ENCODE measurements around the gene RUVBL2. TPM values are rescaled to one million over a fixed set of nuclear protein-coding genes. Genes with fewer than 3 reads are reported as not detected.

Gene RUVBL2
- total RNA-seq, 1 donor, result 119 TPM

GRCh38 chr19:48959341-48960239, 34.1 kb upstream of the RUVBL2 start:
- no peak overlapping the region for H3K4me3 ChIP-seq (ENCODE audit: low read depth, low read length)
- TF ChIP-seq, protein P1, sequence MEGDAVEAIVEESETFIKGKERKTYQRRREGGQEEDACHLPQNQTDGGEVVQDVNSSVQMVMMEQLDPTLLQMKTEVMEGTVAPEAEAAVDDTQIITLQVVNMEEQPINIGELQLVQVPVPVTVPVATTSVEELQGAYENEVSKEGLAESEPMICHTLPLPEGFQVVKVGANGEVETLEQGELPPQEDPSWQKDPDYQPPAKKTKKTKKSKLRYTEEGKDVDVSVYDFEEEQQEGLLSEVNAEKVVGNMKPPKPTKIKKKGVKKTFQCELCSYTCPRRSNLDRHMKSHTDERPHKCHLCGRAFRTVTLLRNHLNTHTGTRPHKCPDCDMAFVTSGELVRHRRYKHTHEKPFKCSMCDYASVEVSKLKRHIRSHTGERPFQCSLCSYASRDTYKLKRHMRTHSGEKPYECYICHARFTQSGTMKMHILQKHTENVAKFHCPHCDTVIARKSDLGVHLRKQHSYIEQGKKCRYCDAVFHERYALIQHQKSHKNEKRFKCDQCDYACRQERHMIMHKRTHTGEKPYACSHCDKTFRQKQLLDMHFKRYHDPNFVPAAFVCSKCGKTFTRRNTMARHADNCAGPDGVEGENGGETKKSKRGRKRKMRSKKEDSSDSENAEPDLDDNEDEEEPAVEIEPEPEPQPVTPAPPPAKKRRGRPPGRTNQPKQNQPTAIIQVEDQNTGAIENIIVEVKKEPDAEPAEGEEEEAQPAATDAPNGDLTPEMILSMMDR (IDR thresholded peaks at IDR 0.05; ENCODE audit: insufficient read depth, low read length), result no peak
- DNase-seq (ENCODE audit: low read depth), result no peak

DNA sequence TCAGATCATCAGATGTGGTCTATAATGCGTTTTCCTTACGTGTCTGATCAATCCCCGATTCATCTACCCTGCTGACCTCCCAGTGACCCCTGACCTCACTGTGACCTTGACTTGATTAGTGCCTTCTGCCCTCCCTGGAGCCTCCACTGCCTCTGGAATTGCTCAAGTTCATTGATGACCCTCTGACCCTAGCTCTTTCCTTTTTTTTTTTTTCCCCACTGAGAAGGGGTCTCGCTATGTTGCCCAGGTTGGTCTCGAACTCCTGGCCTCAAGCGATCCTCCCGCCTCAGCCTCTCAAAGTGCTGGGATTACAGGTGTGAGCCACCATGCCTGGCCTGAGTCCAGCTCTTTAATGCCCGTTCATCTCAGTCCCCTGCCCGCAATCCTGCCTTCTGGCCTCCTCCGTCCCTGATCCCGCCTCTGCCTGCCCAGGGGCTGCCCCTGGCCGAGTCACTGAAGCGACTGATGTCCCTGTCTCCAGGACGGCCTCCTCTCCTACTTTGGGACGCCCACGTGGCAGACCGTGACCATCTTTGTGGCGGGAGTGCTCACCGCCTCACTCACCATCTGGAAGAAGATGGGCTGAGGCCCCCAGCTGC, 32.5 kb upstream of the RUVBL2 start:
- H3K4me3 ChIP-seq (ENCODE audit: low read depth, low read length), result no peak overlapping the region
- TF ChIP-seq, protein P1 (IDR thresholded peaks at IDR 0.05; ENCODE audit: insufficient read depth, low read length), result no peak
- DNase-seq (ENCODE audit: low read depth), result no peak

DNA sequence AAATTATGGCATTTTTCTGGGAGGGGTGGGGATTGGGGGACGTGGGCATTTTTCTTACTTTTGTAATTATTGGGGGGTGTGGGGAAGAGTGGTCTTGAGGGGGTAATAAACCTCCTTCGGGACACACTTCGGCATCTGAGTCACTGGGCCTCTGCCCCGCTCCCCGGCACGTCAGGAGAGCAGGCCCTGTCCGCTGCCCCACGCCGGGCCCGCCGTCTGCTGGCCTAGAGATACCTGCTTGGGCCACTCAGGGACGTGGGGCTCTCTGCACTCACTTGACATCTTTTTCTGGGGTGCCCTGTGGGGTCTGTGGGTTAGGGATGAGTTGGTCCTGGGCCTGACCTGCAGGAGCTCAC, 32.0 kb upstream of the RUVBL2 start:
- H3K4me3 ChIP-seq (ENCODE audit: low read depth, low read length), result no peak overlapping the region
- DNase-seq (ENCODE audit: low read depth), result no peak
- TF ChIP-seq, protein P1 (IDR thresholded peaks at IDR 0.05; ENCODE audit: insufficient read depth, low read length), result no peak

DNA sequence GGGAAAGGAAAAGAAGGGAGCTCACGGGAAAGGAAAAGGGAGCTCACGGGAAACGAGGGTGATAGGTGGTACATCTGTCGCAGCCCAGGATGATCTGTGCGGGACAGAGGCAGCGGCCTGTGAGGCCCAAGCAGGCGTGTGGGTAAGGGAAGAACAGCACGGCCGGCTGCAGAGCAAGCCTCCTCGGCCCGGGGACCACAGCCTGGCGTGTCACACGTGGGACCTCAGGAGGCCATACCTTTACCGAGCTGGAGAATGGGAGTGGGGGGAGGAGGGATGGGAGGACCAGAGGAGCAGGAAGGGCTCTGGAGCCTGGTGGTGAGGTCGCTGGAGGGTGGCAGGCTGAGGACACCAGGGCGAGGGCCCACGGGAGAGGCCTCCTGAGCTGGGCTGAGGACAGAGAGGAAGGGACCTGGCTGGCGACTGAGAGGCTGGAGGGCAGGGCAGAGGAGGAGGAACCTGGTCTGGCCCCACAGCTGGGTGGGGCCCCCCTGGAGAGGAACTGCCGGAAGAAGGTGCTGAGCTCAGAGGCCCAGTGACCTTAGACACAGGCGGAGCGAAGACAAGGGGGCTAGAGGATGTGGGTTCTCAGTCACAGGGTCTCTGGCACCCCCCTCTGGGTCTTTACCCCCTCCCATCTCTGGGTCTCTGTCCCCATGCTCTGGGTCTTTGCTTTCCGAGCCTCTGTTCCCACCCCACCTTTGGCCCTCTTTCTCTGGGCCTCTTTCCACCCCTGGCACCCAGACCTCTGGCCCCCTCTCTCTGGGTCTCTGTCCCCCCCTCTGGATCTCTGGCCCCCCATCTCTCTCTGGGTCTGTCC, 31.4 kb upstream of the RUVBL2 start:
- no peak overlapping the region for H3K4me3 ChIP-seq (ENCODE audit: low read depth, low read length)
- DNase-seq (ENCODE audit: low read depth), result no peak
- TF ChIP-seq, protein P1 (IDR thresholded peaks at IDR 0.05; ENCODE audit: insufficient read depth, low read length), result no peak

GRCh38 chr19:48962849-48963165, 30.9 kb upstream of the RUVBL2 start:
- TF ChIP-seq, protein P1 (IDR thresholded peaks at IDR 0.05; ENCODE audit: insufficient read depth, low read length), result no peak
- no peak for DNase-seq (ENCODE audit: low read depth)
- no peak overlapping the region for H3K4me3 ChIP-seq (ENCODE audit: low read depth, low read length)

GRCh38 chr19:48963371-48964204, 30.1 kb upstream of the RUVBL2 start:
- H3K4me3 ChIP-seq (ENCODE audit: low read depth, low read length), result peak overlapping the region; percentile 64
- DNase-seq (ENCODE audit: low read depth), result peak; percentile 73
- TF ChIP-seq, protein P1 (IDR thresholded peaks at IDR 0.05; ENCODE audit: insufficient read depth, low read length), result no peak
